ENCODE data around the gene ZNF134.

- TF ChIP-seq CTCF (IDR thresholded peaks at IDR 0.05) (no peak), POLR2A (IDR thresholded peaks at IDR 0.05) (no peak)
These were observed 37.4 kb upstream of the ZNF134 start for GRCh38 chr19:57576661-57577060.
